HCT116 (cell line): ENCODE measurements around the gene KIRREL1. TPM values are rescaled to one million over a fixed set of nuclear protein-coding genes. Genes with fewer than 3 reads are reported as not detected.

Source experiments
- ATAC-seq: fragments of 200-7000 bp; cut with Tn5 transposase; 2 replicates; pipeline ENCODE4 v1.9.1; 2020; ENCODE audit warnings: mild to moderate bottlenecking, moderate library complexity
- BruUV-seq: library from RNA; stranded (reverse); fragments of 400-500 nt; replicated peaks from 2 replicates; lab custom pipeline; 2021; lab: Mats Ljungman, UMichigan
- CTCF ChIA-PET: fragments of 300-600 bp; sonication (Branson Sonifier 250); formaldehyde crosslinking; loops from one replicate; lab custom pipeline; 2021; ENCODE audit warnings: antibody characterized with exemption; lab: Charles Lee
- POLR2A ChIA-PET: fragments of 300-600, 350-600 bp; sonication (Branson Sonifier 250); formaldehyde crosslinking; loops from one replicate; lab custom pipeline; 2021; ENCODE audit warnings: antibody characterized with exemption; lab: Charles Lee
- RAD21 ChIA-PET, 2 experiments: fragments of 300-600 bp; sonication (Branson Sonifier 250); formaldehyde crosslinking; loops; one replicate each; lab custom pipeline; 2023; ENCODE audit warnings: low total read pairs in 2 of 2; ENCODE audit not compliant: uncharacterized antibody in 2 of 2, unreplicated experiment in 2 of 2, low non-redundant PET in 1 of 2; lab: Charles Lee
- DNase-seq: peaks from one replicate; pipeline ENCODE4 v3.0.0-alpha.2; 2010; ENCODE audit warnings: low read depth, low spot score
- H2AFZ ChIP-seq: fragments of 200-600 bp; shearing (Covaris generic), sonication (generic); 2 replicates; pipeline ENCODE4 v1.6.1; 2017; ENCODE audit warnings: low read depth, mixed run types, mixed read lengths, antibody characterized with exemption, low read length; ENCODE audit not compliant: poor library complexity, severe bottlenecking
- H3K27ac ChIP-seq: 2 replicates; pipeline ENCODE4 v1.5.1; 2012; ENCODE audit warnings: low read depth, low read length
- H3K27me3 ChIP-seq: fragments of 200-600 bp; sonication (generic); 2 replicates; pipeline ENCODE4 v1.6.1; 2016; ENCODE audit warnings: mixed run types, low read length, mixed read lengths; ENCODE audit not compliant: insufficient read depth
- H3K36me3 ChIP-seq, 2 experiments: fragments of 200-500 bp in 1 of 2; fragments of 200-600 bp in 1 of 2; sonication (Bioruptor generic) in 1 of 2; sonication (generic) in 1 of 2; 2 replicates each; pipeline versions ENCODE4 v1.5.1 to v1.6.1; 2014 to 2016; ENCODE audit warnings: low read length in 2 of 2, inconsistent platforms in 1 of 2, mixed read lengths in 1 of 2, mixed run types in 1 of 2; ENCODE audit not compliant: insufficient read depth in 2 of 2, control insufficient read depth in 1 of 2
- H3K4me1 ChIP-seq, 2 experiments: fragments of 200-600 bp in 1 of 2; sonication (generic) in 1 of 2; 2 replicates each; pipeline versions ENCODE4 v1.5.1 to v1.6.1; 2012 to 2017; ENCODE audit warnings: low read length in 2 of 2, inconsistent platforms in 1 of 2, mild to moderate bottlenecking in 1 of 2, mixed read lengths in 1 of 2, mixed run types in 1 of 2, moderate library complexity in 1 of 2; ENCODE audit not compliant: insufficient read depth in 2 of 2, control insufficient read depth in 1 of 2
- H3K4me2 ChIP-seq: fragments of 200-600 bp; sonication (generic); 2 replicates; pipeline ENCODE4 v1.6.1; 2017; ENCODE audit warnings: mixed run types, low read length, mixed read lengths
- H3K4me3 ChIP-seq, 2 experiments: fragments of 200-600 bp in 1 of 2; sonication (generic) in 1 of 2; replicated peaks in 1 of 2; 2 replicates each; pipeline ENCODE4 v1.5.1; 2011 to 2016; ENCODE audit warnings: low read length in 2 of 2, control low read depth in 1 of 2, low read depth in 1 of 2, mild to moderate bottlenecking in 1 of 2, mixed read lengths in 1 of 2, mixed run types in 1 of 2
- H3K79me2 ChIP-seq: fragments of 200-600 bp; sonication (generic); 2 replicates; pipeline ENCODE4 v1.6.1; 2017; ENCODE audit warnings: mild to moderate bottlenecking, mixed run types, low read length, moderate library complexity, mixed read lengths; ENCODE audit not compliant: insufficient read depth
- H3K9ac ChIP-seq: fragments of 200-600 bp; sonication (generic); 2 replicates; pipeline ENCODE4 v1.6.1; 2016; ENCODE audit warnings: low read length, mixed read lengths
- H3K9me2 ChIP-seq: fragments of 200-600 bp; sonication (generic), shearing (Covaris generic); 2 replicates; pipeline ENCODE4 v1.6.1; 2017; ENCODE audit warnings: mixed run types, mild to moderate bottlenecking, moderate library complexity; ENCODE audit not compliant: insufficient read depth
- H3K9me3 ChIP-seq, 2 experiments: fragments of 200-500 bp in 1 of 2; fragments of 200-600 bp in 1 of 2; sonication (Bioruptor generic) in 1 of 2; sonication (generic) in 1 of 2; 2 replicates each; pipeline ENCODE4 v1.6.1; 2014 to 2017; ENCODE audit warnings: low read length in 2 of 2, mixed read lengths in 2 of 2, inconsistent platforms in 1 of 2, low read depth in 1 of 2, mild to moderate bottlenecking in 1 of 2, mixed run types in 1 of 2, moderate library complexity in 1 of 2; ENCODE audit not compliant: control insufficient read depth in 1 of 2, insufficient read depth in 1 of 2
- H4K20me1 ChIP-seq: fragments of 200-600 bp; sonication (generic), shearing (Covaris generic); 2 replicates; pipeline ENCODE4 v1.6.1; 2017; ENCODE audit warnings: mixed run types, mild to moderate bottlenecking, moderate library complexity; ENCODE audit not compliant: insufficient read depth
- ATF3 ChIP-seq: IDR thresholded peaks from 2 replicates; pipeline ENCODE4 v1.6.1; 2012
- EGR1 ChIP-seq: IDR thresholded peaks from 2 replicates; pipeline ENCODE4 v1.6.1; 2012; ENCODE audit warnings: low read depth
- EZH2 ChIP-seq: fragments of 200-600 bp; sonication (generic); IDR thresholded peaks from 2 replicates; pipeline ENCODE4 v1.6.1; 2017; ENCODE audit warnings: antibody characterized with exemption, mixed run types
- EZH2phosphoT487 ChIP-seq: fragments of 200-600 bp; IDR thresholded peaks from 2 replicates; pipeline ENCODE4 v1.6.1; 2018; ENCODE audit warnings: antibody characterized with exemption, borderline replicate concordance
- FOSL1 ChIP-seq: IDR thresholded peaks from 2 replicates; pipeline ENCODE4 v1.6.1; 2012; ENCODE audit warnings: low read depth
- JUND ChIP-seq: IDR thresholded peaks from 2 replicates; pipeline ENCODE4 v1.6.1; 2012
- POLR2A ChIP-seq: IDR thresholded peaks from 2 replicates; pipeline ENCODE4 v1.7.0; 2011; ENCODE audit warnings: borderline replicate concordance; ENCODE audit not compliant: insufficient read depth, insufficient read length; ENCODE audit errors: extremely low read depth
- POLR2AphosphoS5 ChIP-seq: IDR thresholded peaks from 2 replicates; pipeline ENCODE4 v1.6.1; 2011; ENCODE audit warnings: mild to moderate bottlenecking, low read depth, low read length, moderate library complexity
- RAD21 ChIP-seq: IDR thresholded peaks from 2 replicates; pipeline ENCODE4 v1.6.1; 2012; ENCODE audit warnings: low read depth, mild to moderate bottlenecking
- SIN3A ChIP-seq: IDR thresholded peaks from 2 replicates; pipeline ENCODE4 v1.6.1; 2012; ENCODE audit warnings: low read depth
- TCF7L2 ChIP-seq: IDR thresholded peaks from 2 replicates; pipeline ENCODE4 v1.7.0; 2011; ENCODE audit warnings: borderline replicate concordance, inconsistent platforms; ENCODE audit not compliant: insufficient read depth, insufficient read length; ENCODE audit errors: extremely low read depth
- YY1 ChIP-seq: IDR thresholded peaks from 2 replicates; pipeline ENCODE4 v1.6.1; 2011; ENCODE audit warnings: low read length, low read depth, moderate library complexity, mild to moderate bottlenecking; ENCODE audit not compliant: insufficient replicate concordance; ENCODE audit errors: extremely low read depth
- ZNF274 ChIP-seq: fragments of 200-500 bp; sonication (Bioruptor generic); IDR thresholded peaks from 2 replicates; pipeline ENCODE4 v1.6.1; 2014; ENCODE audit warnings: mild to moderate bottlenecking, low read depth, low read length, inconsistent platforms
- intact Hi-C: fragments of 100-400 bp; cut with micrococcal nuclease; formaldehyde crosslinking; loops from 2 replicates; pipeline ENCODE4 v1.10.0; 2022
- total RNA-seq: library from RNA; stranded (reverse); gene quantifications from one replicate; pipeline ENCODE4 v1.2.1, GENCODE V29; 2021; ENCODE audit not compliant: unreplicated experiment
- TF ChIP-seq, protein P1 (sequence below): IDR thresholded peaks from 2 replicates; pipeline ENCODE4 v1.6.1; 2012; ENCODE audit warnings: low read depth
- TF ChIP-seq, protein P2 (sequence below): IDR thresholded peaks from 2 replicates; pipeline ENCODE4 v1.6.1; 2011; ENCODE audit warnings: mild to moderate bottlenecking, low read length, moderate library complexity; ENCODE audit not compliant: insufficient replicate concordance; ENCODE audit errors: extremely low read depth
- TF ChIP-seq, protein P3 (sequence below): IDR thresholded peaks from 2 replicates; pipeline ENCODE4 v1.6.1; 2012

KIRREL1 gene
- total RNA-seq, 1 experiment from 2014 or later, result 20.0 TPM

- H3K4me3 ChIP-seq, result no peak overlapping the region
Observed at GRCh38 chr1:158146165-158146564, 152.7 kb downstream of the KIRREL1 start.

More at GRCh38 chr1:158146165-158146564, 152.7 kb downstream of the KIRREL1 start:
- Histone ChIP-seq H3K9me2 (no peaks in the 10 kb centered on the region), H3K79me2 (no peaks in the 10 kb centered on the region), H3K9me3 (no peaks in the 10 kb centered on the region)
- intact Hi-C loops, result no loop called here
- ChIA-PET POLR2A (no interaction called here), CTCF (no interaction called here)
- BruUV-seq, result no TSS peak
- TF ChIP-seq, protein P1, sequence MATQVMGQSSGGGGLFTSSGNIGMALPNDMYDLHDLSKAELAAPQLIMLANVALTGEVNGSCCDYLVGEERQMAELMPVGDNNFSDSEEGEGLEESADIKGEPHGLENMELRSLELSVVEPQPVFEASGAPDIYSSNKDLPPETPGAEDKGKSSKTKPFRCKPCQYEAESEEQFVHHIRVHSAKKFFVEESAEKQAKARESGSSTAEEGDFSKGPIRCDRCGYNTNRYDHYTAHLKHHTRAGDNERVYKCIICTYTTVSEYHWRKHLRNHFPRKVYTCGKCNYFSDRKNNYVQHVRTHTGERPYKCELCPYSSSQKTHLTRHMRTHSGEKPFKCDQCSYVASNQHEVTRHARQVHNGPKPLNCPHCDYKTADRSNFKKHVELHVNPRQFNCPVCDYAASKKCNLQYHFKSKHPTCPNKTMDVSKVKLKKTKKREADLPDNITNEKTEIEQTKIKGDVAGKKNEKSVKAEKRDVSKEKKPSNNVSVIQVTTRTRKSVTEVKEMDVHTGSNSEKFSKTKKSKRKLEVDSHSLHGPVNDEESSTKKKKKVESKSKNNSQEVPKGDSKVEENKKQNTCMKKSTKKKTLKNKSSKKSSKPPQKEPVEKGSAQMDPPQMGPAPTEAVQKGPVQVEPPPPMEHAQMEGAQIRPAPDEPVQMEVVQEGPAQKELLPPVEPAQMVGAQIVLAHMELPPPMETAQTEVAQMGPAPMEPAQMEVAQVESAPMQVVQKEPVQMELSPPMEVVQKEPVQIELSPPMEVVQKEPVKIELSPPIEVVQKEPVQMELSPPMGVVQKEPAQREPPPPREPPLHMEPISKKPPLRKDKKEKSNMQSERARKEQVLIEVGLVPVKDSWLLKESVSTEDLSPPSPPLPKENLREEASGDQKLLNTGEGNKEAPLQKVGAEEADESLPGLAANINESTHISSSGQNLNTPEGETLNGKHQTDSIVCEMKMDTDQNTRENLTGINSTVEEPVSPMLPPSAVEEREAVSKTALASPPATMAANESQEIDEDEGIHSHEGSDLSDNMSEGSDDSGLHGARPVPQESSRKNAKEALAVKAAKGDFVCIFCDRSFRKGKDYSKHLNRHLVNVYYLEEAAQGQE, result no peak
- no peak for TF ChIP-seq SIN3A
- TF ChIP-seq FOSL1, result no peak
- TF ChIP-seq TCF7L2, result no peak
- TF ChIP-seq ATF3, result no peak
- TF ChIP-seq EZH2, result no peak
- TF ChIP-seq RAD21, result no peak
- no peak for TF ChIP-seq YY1
- no peak for TF ChIP-seq EZH2phosphoT487
- TF ChIP-seq EGR1, result no peak
- TF ChIP-seq, protein P2, sequence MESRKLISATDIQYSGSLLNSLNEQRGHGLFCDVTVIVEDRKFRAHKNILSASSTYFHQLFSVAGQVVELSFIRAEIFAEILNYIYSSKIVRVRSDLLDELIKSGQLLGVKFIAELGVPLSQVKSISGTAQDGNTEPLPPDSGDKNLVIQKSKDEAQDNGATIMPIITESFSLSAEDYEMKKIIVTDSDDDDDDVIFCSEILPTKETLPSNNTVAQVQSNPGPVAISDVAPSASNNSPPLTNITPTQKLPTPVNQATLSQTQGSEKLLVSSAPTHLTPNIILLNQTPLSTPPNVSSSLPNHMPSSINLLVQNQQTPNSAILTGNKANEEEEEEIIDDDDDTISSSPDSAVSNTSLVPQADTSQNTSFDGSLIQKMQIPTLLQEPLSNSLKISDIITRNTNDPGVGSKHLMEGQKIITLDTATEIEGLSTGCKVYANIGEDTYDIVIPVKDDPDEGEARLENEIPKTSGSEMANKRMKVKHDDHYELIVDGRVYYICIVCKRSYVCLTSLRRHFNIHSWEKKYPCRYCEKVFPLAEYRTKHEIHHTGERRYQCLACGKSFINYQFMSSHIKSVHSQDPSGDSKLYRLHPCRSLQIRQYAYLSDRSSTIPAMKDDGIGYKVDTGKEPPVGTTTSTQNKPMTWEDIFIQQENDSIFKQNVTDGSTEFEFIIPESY, result no peak
- TF ChIP-seq ZNF274, result no peak
- TF ChIP-seq JUND, result no peak
- TF ChIP-seq, protein P3, sequence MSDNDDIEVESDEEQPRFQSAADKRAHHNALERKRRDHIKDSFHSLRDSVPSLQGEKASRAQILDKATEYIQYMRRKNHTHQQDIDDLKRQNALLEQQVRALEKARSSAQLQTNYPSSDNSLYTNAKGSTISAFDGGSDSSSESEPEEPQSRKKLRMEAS, result no peak
- no peak for TF ChIP-seq POLR2A
- no peak for TF ChIP-seq POLR2AphosphoS5
- TF ChIP-seq, all 23 proteins: peak for 0
- Histone ChIP-seq H3K9ac (no peak overlapping the region), H4K20me1 (no peaks in the 10 kb centered on the region), H3K4me1 (peaks cover 3 to 17% of the 10 kb centered on the region in 2 experiments; a peak in 3 of 4 replicates), H3K27ac (no peak overlapping the region), H3K4me2 (no peak overlapping the region), H3K27me3 (no peaks in the 10 kb centered on the region), H2AFZ (no peak overlapping the region), H3K36me3 (no peaks in the 10 kb centered on the region)
- no peak for DNase-seq
- no peak for ATAC-seq
- RAD21 ChIA-PET, result no interaction called here
